Karpas-422 (cell line): ENCODE data around the gene PCDH10. TPM values are rescaled to one million over a fixed set of nuclear protein-coding genes. Genes with fewer than 3 reads are reported as not detected.

Experiments used
- DNase-seq: peaks from one replicate; pipeline ENCODE4 v3.0.0-alpha.2; 2015
- H2AFZ ChIP-seq: fragments of 200-600 bp; sonication (generic); 2 replicates; pipeline ENCODE4 v1.6.1; 2014; ENCODE audit warnings: antibody characterized with exemption, low read length, mixed read lengths
- H3K27ac ChIP-seq: fragments of 200-600 bp; sonication (generic); 2 replicates; pipeline ENCODE4 v1.5.1; 2014; ENCODE audit warnings: mild to moderate bottlenecking, low read length, moderate library complexity
- H3K27me3 ChIP-seq: fragments of 200-600 bp; sonication (generic); 2 replicates; pipeline ENCODE4 v1.6.1; 2014; ENCODE audit warnings: low read length, mixed read lengths
- H3K36me3 ChIP-seq: fragments of 200-600 bp; sonication (generic); 2 replicates; pipeline ENCODE4 v1.6.1; 2014; ENCODE audit warnings: low read length, mixed read lengths; ENCODE audit not compliant: insufficient read depth
- H3K4me1 ChIP-seq: fragments of 200-600 bp; sonication (generic); 2 replicates; pipeline ENCODE4 v1.6.1; 2014; ENCODE audit warnings: mild to moderate bottlenecking, low read length, mixed read lengths
- H3K4me2 ChIP-seq: fragments of 200-600 bp; sonication (generic); 2 replicates; pipeline ENCODE4 v1.6.1; 2014; ENCODE audit warnings: low read length, low read depth, mild to moderate bottlenecking; ENCODE audit not compliant: poor library complexity, severe bottlenecking
- H3K4me3 ChIP-seq: fragments of 200-600 bp; sonication (generic); 2 replicates; pipeline ENCODE4 v1.5.1; 2014; ENCODE audit warnings: mild to moderate bottlenecking, antibody characterized with exemption, low read length, mixed read lengths
- H3K79me2 ChIP-seq: fragments of 200-600 bp; sonication (generic); 2 replicates; pipeline ENCODE4 v1.6.1; 2014; ENCODE audit warnings: mild to moderate bottlenecking, low read length, mixed read lengths
- H3K9ac ChIP-seq: fragments of 200-600 bp; sonication (generic); 2 replicates; pipeline ENCODE4 v1.6.0; 2014; ENCODE audit warnings: low read length
- H3K9me2 ChIP-seq: fragments of 200-600 bp; sonication (generic), shearing (Covaris generic); replicated peaks from 2 replicates; pipeline ENCODE4 v1.6.0; 2014; ENCODE audit warnings: mild to moderate bottlenecking, low read length, moderate library complexity; ENCODE audit not compliant: insufficient read depth
- H3K9me3 ChIP-seq: fragments of 300-700, 200-600 bp; sonication (generic); 2 replicates; pipeline ENCODE4 v1.6.1; 2014; ENCODE audit warnings: low read length, mixed read lengths
- H4K20me1 ChIP-seq: fragments of 200-600 bp; sonication (generic); 2 replicates; pipeline ENCODE4 v1.6.1; 2014; ENCODE audit warnings: mild to moderate bottlenecking, antibody characterized with exemption, low read length, low read depth; ENCODE audit not compliant: insufficient read depth
- total RNA-seq: library from RNA; depleted of rRNA; stranded (reverse); fragments of >200 nt; shearing (Covaris generic); gene quantifications from 2 replicates; pipeline ENCODE4 v1.2.3, GENCODE V29; 2014; ENCODE audit warnings: low replicate concordance

Gene PCDH10
- total RNA-seq, 1 experiment from 2014 or later = not detected

- no peak for DNase-seq
- no peak overlapping the region for H3K4me3 ChIP-seq
- H3K9me3 ChIP-seq = peaks cover 7% of the 10 kb centered on the region; the same call in 1 of the 2 replicates
- H3K9me2 ChIP-seq = no peaks in the 10 kb centered on the region
- peak overlapping the region; percentile 8; the same call in 1 of the 2 replicates for H2AFZ ChIP-seq
- H4K20me1 ChIP-seq = no peaks in the 10 kb centered on the region
- no peaks in the 10 kb centered on the region for H3K36me3 ChIP-seq
- H3K9ac ChIP-seq = no peak overlapping the region
- H3K27me3 ChIP-seq = no peaks in the 10 kb centered on the region
- no peak overlapping the region for H3K27ac ChIP-seq
- peaks cover 3% of the 10 kb centered on the region; the same call in 1 of the 2 replicates for H3K4me1 ChIP-seq
- no peaks in the 10 kb centered on the region for H3K79me2 ChIP-seq
- no peak overlapping the region for H3K4me2 ChIP-seq
These were observed 17.1 kb upstream of the PCDH10 start for GRCh38 chr4:133131829-133132460.

- no peaks in the 10 kb centered on the region for H3K9me2 ChIP-seq
- no peaks in the 10 kb centered on the region for H4K20me1 ChIP-seq
These were observed 12.3 kb upstream of the PCDH10 start for GRCh38 chr4:133136833-133137232.

DNA sequence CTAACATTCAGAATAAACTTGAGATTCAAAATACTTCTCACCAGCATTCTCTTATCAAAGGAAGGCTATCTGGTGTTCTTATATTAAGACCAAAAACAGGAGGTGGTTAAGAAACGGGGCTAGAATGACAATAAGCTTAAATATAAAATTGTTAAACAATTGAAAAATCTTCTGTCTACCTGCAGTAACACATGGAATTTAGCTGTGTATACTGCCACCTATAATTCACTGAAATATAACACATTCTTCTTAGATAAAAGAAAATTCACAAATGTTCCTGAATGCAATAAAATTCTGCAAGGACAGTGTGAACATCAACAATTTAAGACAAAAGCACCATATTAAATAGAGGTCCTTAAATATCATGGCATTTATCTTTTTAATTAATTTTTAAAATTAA lies 11.5 kb upstream of the PCDH10 start:
- no peaks in the 10 kb centered on the region for H3K79me2 ChIP-seq
- H3K9ac ChIP-seq = no peak overlapping the region
- peaks cover 4% of the 10 kb centered on the region; the same call in 1 of the 2 replicates for H3K9me3 ChIP-seq
- no peak overlapping the region for H3K4me2 ChIP-seq
- no peaks in the 10 kb centered on the region for H3K27me3 ChIP-seq
- no peak overlapping the region for H3K4me3 ChIP-seq
- H3K27ac ChIP-seq = no peak overlapping the region
- no peaks in the 10 kb centered on the region for H3K36me3 ChIP-seq
- no peaks in the 10 kb centered on the region for H3K4me1 ChIP-seq
- DNase-seq = no peak
- no peaks in the 10 kb centered on the region for H4K20me1 ChIP-seq
- no peak overlapping the region; the same call in 1 of the 2 replicates for H2AFZ ChIP-seq
- H3K9me2 ChIP-seq = no peaks in the 10 kb centered on the region

More at GRCh38 chr4:133136833-133137232, 12.3 kb upstream of the PCDH10 start:
- H3K4me3 ChIP-seq = no peak overlapping the region
- no peaks in the 10 kb centered on the region for H3K4me1 ChIP-seq
- no peaks in the 10 kb centered on the region for H3K79me2 ChIP-seq
- H3K27ac ChIP-seq = no peak overlapping the region
- H3K27me3 ChIP-seq = no peaks in the 10 kb centered on the region
- no peak overlapping the region for H3K4me2 ChIP-seq
- H3K36me3 ChIP-seq = no peaks in the 10 kb centered on the region
- H2AFZ ChIP-seq = peak overlapping the region; percentile 71
- peaks cover 4% of the 10 kb centered on the region; the same call in 1 of the 2 replicates for H3K9me3 ChIP-seq
- no peak overlapping the region for H3K9ac ChIP-seq
- DNase-seq = no peak

DNA sequence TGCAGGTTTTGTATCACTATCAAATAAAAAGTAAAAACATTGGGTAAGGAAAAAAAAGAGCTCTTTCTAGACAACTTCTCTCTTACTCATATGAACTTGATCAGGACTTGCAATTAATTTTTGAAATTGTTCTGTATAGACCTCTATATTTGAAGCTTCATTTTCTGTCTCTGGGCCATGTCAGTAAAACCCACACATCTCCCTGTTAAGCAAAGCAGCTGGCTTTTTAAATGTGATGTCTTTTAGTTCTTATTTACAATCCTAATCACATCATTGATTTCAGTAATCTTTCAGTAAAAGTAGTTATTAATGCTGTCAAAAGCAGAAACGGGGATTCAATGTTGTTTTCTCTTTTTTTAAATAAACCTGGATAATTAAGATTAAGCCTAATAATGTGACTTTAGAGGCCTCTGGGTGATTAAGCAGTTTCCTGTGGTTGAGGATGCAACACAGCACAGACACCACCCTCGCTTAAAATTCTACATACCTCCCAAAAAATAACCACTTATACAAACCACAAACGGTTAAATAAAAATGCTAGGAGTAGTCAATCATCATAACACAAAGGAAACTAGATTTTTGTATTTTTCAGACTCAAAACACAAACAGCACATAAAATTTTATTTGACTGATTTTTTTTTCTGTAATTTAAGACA lies 5.2 kb upstream of the PCDH10 start:
- no peaks in the 10 kb centered on the region for H3K9me2 ChIP-seq
- H3K9me3 ChIP-seq = no peaks in the 10 kb centered on the region; the same call in 1 of the 2 replicates
- H2AFZ ChIP-seq = no peak overlapping the region; the same call in 1 of the 2 replicates
- no peaks in the 10 kb centered on the region for H3K79me2 ChIP-seq
- no peaks in the 10 kb centered on the region for H4K20me1 ChIP-seq
- no peak overlapping the region for H3K4me3 ChIP-seq
- no peak overlapping the region for H3K4me2 ChIP-seq
- H3K9ac ChIP-seq = no peak overlapping the region
- no peaks in the 10 kb centered on the region for H3K36me3 ChIP-seq
- no peaks in the 10 kb centered on the region for H3K27me3 ChIP-seq
- no peak for DNase-seq
- H3K27ac ChIP-seq = no peak overlapping the region
- H3K4me1 ChIP-seq = no peaks in the 10 kb centered on the region

DNA sequence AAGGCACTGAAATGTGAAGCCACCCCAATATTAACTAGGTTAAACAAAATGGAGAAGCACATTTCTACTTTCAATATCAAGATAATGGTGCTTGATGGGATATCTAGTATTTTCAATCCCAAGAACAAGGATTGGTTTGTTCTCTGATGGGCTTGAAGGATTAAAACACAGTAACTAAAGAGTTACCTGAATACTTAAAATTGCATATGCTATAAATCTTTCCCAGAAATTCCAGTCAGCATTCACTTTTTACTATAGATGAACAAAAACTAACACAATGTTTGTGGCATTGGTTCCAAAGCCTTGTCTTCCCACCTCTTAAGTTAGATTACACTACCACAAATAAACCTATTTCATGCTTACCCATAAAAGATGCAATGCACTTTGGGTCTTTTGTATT lies 3.9 kb upstream of the PCDH10 start:
- H4K20me1 ChIP-seq = no peaks in the 10 kb centered on the region
- H3K36me3 ChIP-seq = no peaks in the 10 kb centered on the region
- no peaks in the 10 kb centered on the region for H3K27me3 ChIP-seq
- H3K79me2 ChIP-seq = no peaks in the 10 kb centered on the region
- H3K4me2 ChIP-seq = no peak overlapping the region
- no peak overlapping the region for H3K27ac ChIP-seq
- DNase-seq = no peak
- no peaks in the 10 kb centered on the region for H3K4me1 ChIP-seq
- H3K9ac ChIP-seq = no peak overlapping the region
- no peak overlapping the region for H3K4me3 ChIP-seq
- H3K9me2 ChIP-seq = no peaks in the 10 kb centered on the region
- H3K9me3 ChIP-seq = no peaks in the 10 kb centered on the region; the same call in 1 of the 2 replicates
- no peak overlapping the region for H2AFZ ChIP-seq

- Histone ChIP-seq H3K9ac (no peak overlapping the region), H4K20me1 (no peaks in the 10 kb centered on the region), H3K4me2 (no peak overlapping the region), H3K4me3 (no peak overlapping the region), H3K4me1 (no peaks in the 10 kb centered on the region), H2AFZ (0 out of 2 replicates have a peak overlapping the region, but pooled peaks have one; percentile 12), H3K9me3 (no peaks in the 10 kb centered on the region; the same call in none of the 2 replicates), H3K27ac (no peak overlapping the region), H3K9me2 (no peaks in the 10 kb centered on the region), H3K27me3 (no peaks in the 10 kb centered on the region), H3K36me3 (no peaks in the 10 kb centered on the region), H3K79me2 (no peaks in the 10 kb centered on the region)
- no peak for DNase-seq
These were observed 3.1 kb upstream of the PCDH10 start for GRCh38 chr4:133145758-133146573.

DNA sequence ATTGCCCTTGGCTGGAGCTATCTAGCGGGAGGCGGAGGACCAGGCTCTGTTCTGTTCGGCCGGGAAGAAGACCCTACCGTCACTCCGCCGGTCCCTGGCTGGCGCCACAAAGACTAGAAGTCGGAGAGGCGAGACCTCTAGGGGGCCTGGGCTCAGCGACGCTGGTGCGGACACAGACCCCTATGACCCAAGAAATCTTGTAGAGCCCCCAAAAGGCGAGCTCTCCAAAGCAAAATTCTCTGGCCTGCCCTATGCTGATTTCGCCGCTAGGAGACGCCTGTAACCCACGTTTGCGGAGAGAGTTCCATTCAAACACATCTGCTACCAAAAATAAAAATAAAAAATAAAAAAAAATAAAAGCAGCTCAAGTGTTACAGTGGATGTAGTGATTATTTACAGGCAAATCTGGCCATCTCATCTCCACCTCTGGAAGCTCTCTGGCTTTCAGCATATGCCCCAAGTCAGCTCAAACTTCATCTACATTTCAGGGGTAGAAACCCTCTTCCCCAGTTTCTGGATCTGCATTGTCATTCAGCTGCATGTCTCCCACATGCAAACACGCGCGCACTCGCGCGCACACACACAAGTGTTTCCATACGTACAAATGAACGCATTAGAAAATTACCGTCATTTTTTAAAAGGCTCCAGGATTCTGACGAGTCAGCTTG lies 2.4 kb upstream of the PCDH10 start:
- Histone ChIP-seq H3K9me3 (no peaks in the 10 kb centered on the region; the same call in none of the 2 replicates), H3K9ac (no peak overlapping the region), H3K27ac (no peak overlapping the region), H3K79me2 (no peaks in the 10 kb centered on the region), H3K36me3 (no peaks in the 10 kb centered on the region), H3K4me3 (no peak overlapping the region), H3K4me2 (no peak overlapping the region), H2AFZ (no peak overlapping the region), H3K9me2 (no peaks in the 10 kb centered on the region), H3K27me3 (no peaks in the 10 kb centered on the region), H3K4me1 (no peaks in the 10 kb centered on the region), H4K20me1 (no peaks in the 10 kb centered on the region)
- no peak for DNase-seq
